ENCODE data around the gene FOXN3. TPM values are rescaled to one million over a fixed set of nuclear protein-coding genes. Genes with fewer than 3 reads are reported as not detected.

Gene FOXN3
- polyA plus RNA-seq, 1 donor from 2014 or later, result 10.3 TPM

- H3K4me3 ChIP-seq (ENCODE audit: low read length), result no peak overlapping the region
- no peaks in the 10 kb centered on the region for H3K9me2 ChIP-seq (ENCODE audit: insufficient read depth, low read length)
- H3K36me3 ChIP-seq (ENCODE audit: insufficient read depth, low read length), result no peaks in the 10 kb centered on the region
- H3K9me3 ChIP-seq (ENCODE audit: low read length), result no peaks in the 10 kb centered on the region
- TF ChIP-seq CTCF (IDR thresholded peaks at IDR 0.05; ENCODE audit: poor library complexity, severe bottlenecking) (no peak), EP300 (conservative IDR thresholded peaks at IDR 0.05; ENCODE audit: poor library complexity, severe bottlenecking) (no peak), MXI1 (conservative IDR thresholded peaks at IDR 0.05; ENCODE audit: poor library complexity, severe bottlenecking) (no peak), RAD21 (conservative IDR thresholded peaks at IDR 0.05) (no peak), EZH2 (IDR thresholded peaks at IDR 0.05; ENCODE audit: borderline replicate concordance, insufficient read depth, low read length, poor library complexity, severe bottlenecking) (no peak), POLR2AphosphoS5 (IDR thresholded peaks at IDR 0.05) (no peak), SMC3 (conservative IDR thresholded peaks at IDR 0.05; ENCODE audit: poor library complexity) (no peak)
- no peak overlapping the region for H3K4me2 ChIP-seq (ENCODE audit: low read length)
- no peaks in the 10 kb centered on the region for H3F3A ChIP-seq (ENCODE audit: insufficient read depth, low read length, poor library complexity, severe bottlenecking)
- H3K9ac ChIP-seq (ENCODE audit: low read length), result no peak overlapping the region
- no peaks in the 10 kb centered on the region for H3K79me2 ChIP-seq (replicated peaks; ENCODE audit: insufficient read depth, low read length)
- H3K27me3 ChIP-seq (ENCODE audit: insufficient read depth, low read depth, low read length), result no peaks in the 10 kb centered on the region
- H4K20me1 ChIP-seq (ENCODE audit: insufficient read depth), result no peaks in the 10 kb centered on the region
- no peak overlapping the region for H2AFZ ChIP-seq (ENCODE audit: low read depth, low read length)
- no peak overlapping the region for H3K27ac ChIP-seq (ENCODE audit: low read length)
These were observed 201.9 kb downstream of the FOXN3 start for GRCh38 chr14:89215114-89215513.

GRCh38 chr14:89214221-89214965 is 202.6 kb downstream of the FOXN3 start:
- no peak overlapping the region for H3K4me2 ChIP-seq (ENCODE audit: low read length)
- H3K36me3 ChIP-seq (ENCODE audit: insufficient read depth, low read length), result no peaks in the 10 kb centered on the region
- no peaks in the 10 kb centered on the region for H3K9me2 ChIP-seq (ENCODE audit: insufficient read depth, low read length)
- H3K4me3 ChIP-seq (ENCODE audit: low read length), result no peak overlapping the region
- no peak overlapping the region for H2AFZ ChIP-seq (ENCODE audit: low read depth, low read length)
- no peaks in the 10 kb centered on the region for H3K27me3 ChIP-seq (ENCODE audit: insufficient read depth, low read depth, low read length)
- H3K79me2 ChIP-seq (replicated peaks; ENCODE audit: insufficient read depth, low read length), result no peaks in the 10 kb centered on the region
- H3K9ac ChIP-seq (ENCODE audit: low read length), result no peak overlapping the region
- no peaks in the 10 kb centered on the region for H3K9me3 ChIP-seq (ENCODE audit: low read length)
- no peak overlapping the region for H3K27ac ChIP-seq (ENCODE audit: low read length)
- no peaks in the 10 kb centered on the region for H4K20me1 ChIP-seq (ENCODE audit: insufficient read depth)
- no peak for TF ChIP-seq EZH2 (IDR thresholded peaks at IDR 0.05; ENCODE audit: borderline replicate concordance, insufficient read depth, low read length, poor library complexity, severe bottlenecking)
- no peak for TF ChIP-seq MXI1 (conservative IDR thresholded peaks at IDR 0.05; ENCODE audit: poor library complexity, severe bottlenecking)
- H3F3A ChIP-seq (ENCODE audit: insufficient read depth, low read length, poor library complexity, severe bottlenecking), result no peaks in the 10 kb centered on the region

- no peak for TF ChIP-seq EP300 (conservative IDR thresholded peaks at IDR 0.05; ENCODE audit: poor library complexity, severe bottlenecking)
- no peak for TF ChIP-seq RAD21 (conservative IDR thresholded peaks at IDR 0.05)
- TF ChIP-seq TAF1 (IDR thresholded peaks at IDR 0.05; ENCODE audit: low read depth), result no peak
- no peak for TF ChIP-seq CTCF (IDR thresholded peaks at IDR 0.05; ENCODE audit: poor library complexity, severe bottlenecking)
- TF ChIP-seq POLR2AphosphoS5 (IDR thresholded peaks at IDR 0.05), result no peak
- TF ChIP-seq SMC3 (conservative IDR thresholded peaks at IDR 0.05; ENCODE audit: poor library complexity), result no peak
- TF ChIP-seq EZH2 (IDR thresholded peaks at IDR 0.05; ENCODE audit: borderline replicate concordance, insufficient read depth, low read length, poor library complexity, severe bottlenecking), result no peak
- TF ChIP-seq MXI1 (conservative IDR thresholded peaks at IDR 0.05; ENCODE audit: poor library complexity, severe bottlenecking), result no peak
- TF ChIP-seq REST (IDR thresholded peaks at IDR 0.05; ENCODE audit: borderline replicate concordance), result no peak
- no peaks in the 10 kb centered on the region for H3K79me2 ChIP-seq (replicated peaks; ENCODE audit: insufficient read depth, low read length)
These were observed 204.4 kb downstream of the FOXN3 start for GRCh38 chr14:89212386-89213235.

More at GRCh38 chr14:89212386-89213235, 204.4 kb downstream of the FOXN3 start:
- no peaks in the 10 kb centered on the region for H3K9me3 ChIP-seq (ENCODE audit: low read length)
- H3K4me2 ChIP-seq (ENCODE audit: low read length), result no peak overlapping the region
- no peaks in the 10 kb centered on the region for H3F3A ChIP-seq (ENCODE audit: insufficient read depth, low read length, poor library complexity, severe bottlenecking)
- no peaks in the 10 kb centered on the region for H3K9me2 ChIP-seq (ENCODE audit: insufficient read depth, low read length)
- H2AFZ ChIP-seq (ENCODE audit: low read depth, low read length), result no peak overlapping the region
- no peak overlapping the region for H3K27ac ChIP-seq (ENCODE audit: low read length)
- H3K9ac ChIP-seq (ENCODE audit: low read length), result no peak overlapping the region
- H3K27me3 ChIP-seq (ENCODE audit: insufficient read depth, low read depth, low read length), result no peaks in the 10 kb centered on the region
- H4K20me1 ChIP-seq (ENCODE audit: insufficient read depth), result no peaks in the 10 kb centered on the region
- H3K4me3 ChIP-seq (ENCODE audit: low read length), result no peak overlapping the region
- no peaks in the 10 kb centered on the region for H3K36me3 ChIP-seq (ENCODE audit: insufficient read depth, low read length)

All from neural cell (in vitro differentiated cells).